Left ventricle myocardium inferior (tissue), 1 donor: ENCODE data around the gene F9. TPM values are rescaled to one million over a fixed set of nuclear protein-coding genes. Genes with fewer than 3 reads are reported as not detected.

Experiments used
- DNase-seq: peaks from one replicate; pipeline ENCODE4 v3.0.0-alpha.2; 2020
- H3K27ac ChIP-seq: fragments of 200-600 bp; replicated peaks from 2 replicates; pipeline ENCODE4 v1.8.0; 2021
- H3K27me3 ChIP-seq: fragments of 200-600 bp; 2 replicates; pipeline ENCODE4 v1.8.0; 2021; ENCODE audit warnings: low read depth
- H3K36me3 ChIP-seq: fragments of 200-600 bp; 2 replicates; pipeline ENCODE4 v1.8.0; 2021
- H3K4me1 ChIP-seq: fragments of 200-600 bp; 2 replicates; pipeline ENCODE4 v1.8.0; 2021
- H3K4me3 ChIP-seq: fragments of 200-600 bp; 2 replicates; pipeline ENCODE4 v1.8.0; 2021; ENCODE audit warnings: mild to moderate bottlenecking, moderate library complexity
- H3K9me3 ChIP-seq: fragments of 200-600 bp; replicated peaks from 2 replicates; pipeline ENCODE4 v1.8.0; 2021
- intact Hi-C: fragments of 100-400 bp; cut with micrococcal nuclease; formaldehyde crosslinking; loops from one replicate; pipeline ENCODE4 v1.11.0; 2022
- total RNA-seq: library from RNA; stranded (reverse); fragmentation: NEBNext Ultra II Directional; extraction: Animal tissue kit (Norgen Biotek cat#: 25700); gene quantifications from one replicate; pipeline ENCODE4 v1.2.1, GENCODE V29; 2021
- TF ChIP-seq, protein P1 (sequence below): fragments of 200-600 bp; IDR thresholded peaks from 2 replicates; pipeline ENCODE4 v1.8.0; 2021; ENCODE audit warnings: antibody characterized with exemption, mild to moderate bottlenecking, borderline replicate concordance
- donor health status: DM: no; HTN: yes; CAD: no; lungs with severe emphysema.

The F9 gene
- total RNA-seq, 1 donor from 2014 or later: not detected

DNA sequence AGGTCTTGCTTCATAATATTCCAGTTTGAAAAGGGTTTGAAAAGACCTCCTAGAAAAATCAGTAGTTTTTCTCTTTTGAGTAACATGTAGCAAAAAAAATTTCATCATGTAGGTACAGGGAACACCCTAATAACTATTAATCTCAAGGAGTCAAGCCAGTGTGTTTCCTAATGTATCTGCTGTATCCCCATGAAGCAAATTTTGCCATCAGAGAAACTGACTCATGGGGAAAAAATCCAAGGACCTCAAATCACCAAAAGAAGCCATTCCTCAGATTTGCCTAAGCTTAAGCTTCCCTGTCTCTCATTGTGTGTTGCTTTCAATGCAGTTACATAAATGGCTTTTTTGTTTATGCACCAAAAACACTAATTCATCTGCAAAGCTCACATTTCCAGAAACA is 29.7 kb downstream of the F9 start:
- Histone ChIP-seq H3K36me3 (no peaks in the 10 kb centered on the region), H3K27me3 (no peaks in the 10 kb centered on the region), H3K27ac (no peak overlapping the region), H3K9me3 (no peaks in the 10 kb centered on the region), H3K4me3 (no peak overlapping the region), H3K4me1 (no peaks in the 10 kb centered on the region)
- intact Hi-C loops: no loop called here
- DNase-seq: no peak
- TF ChIP-seq, protein P1, sequence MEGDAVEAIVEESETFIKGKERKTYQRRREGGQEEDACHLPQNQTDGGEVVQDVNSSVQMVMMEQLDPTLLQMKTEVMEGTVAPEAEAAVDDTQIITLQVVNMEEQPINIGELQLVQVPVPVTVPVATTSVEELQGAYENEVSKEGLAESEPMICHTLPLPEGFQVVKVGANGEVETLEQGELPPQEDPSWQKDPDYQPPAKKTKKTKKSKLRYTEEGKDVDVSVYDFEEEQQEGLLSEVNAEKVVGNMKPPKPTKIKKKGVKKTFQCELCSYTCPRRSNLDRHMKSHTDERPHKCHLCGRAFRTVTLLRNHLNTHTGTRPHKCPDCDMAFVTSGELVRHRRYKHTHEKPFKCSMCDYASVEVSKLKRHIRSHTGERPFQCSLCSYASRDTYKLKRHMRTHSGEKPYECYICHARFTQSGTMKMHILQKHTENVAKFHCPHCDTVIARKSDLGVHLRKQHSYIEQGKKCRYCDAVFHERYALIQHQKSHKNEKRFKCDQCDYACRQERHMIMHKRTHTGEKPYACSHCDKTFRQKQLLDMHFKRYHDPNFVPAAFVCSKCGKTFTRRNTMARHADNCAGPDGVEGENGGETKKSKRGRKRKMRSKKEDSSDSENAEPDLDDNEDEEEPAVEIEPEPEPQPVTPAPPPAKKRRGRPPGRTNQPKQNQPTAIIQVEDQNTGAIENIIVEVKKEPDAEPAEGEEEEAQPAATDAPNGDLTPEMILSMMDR: no peak

DNA sequence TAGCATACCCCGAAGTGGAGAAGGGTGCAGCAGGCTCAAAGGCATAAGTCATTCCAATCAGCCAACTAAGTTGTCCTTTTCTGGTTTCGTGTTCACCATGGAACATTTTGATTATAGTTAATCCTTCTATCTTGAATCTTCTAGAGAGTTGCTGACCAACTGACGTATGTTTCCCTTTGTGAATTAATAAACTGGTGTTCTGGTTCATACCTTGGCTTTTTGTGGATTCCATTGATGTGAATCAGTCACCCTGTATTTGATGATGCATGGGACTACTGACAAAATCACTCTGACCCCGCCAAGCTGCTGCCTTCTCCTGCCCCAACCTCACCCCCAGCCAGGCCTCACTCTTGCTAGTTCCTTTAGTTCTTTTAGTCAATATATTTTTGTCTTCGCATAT is 32.7 kb downstream of the F9 start:
- TF ChIP-seq, protein P1: no peak
- no peaks in the 10 kb centered on the region for H3K27me3 ChIP-seq
- no peaks in the 10 kb centered on the region for H3K36me3 ChIP-seq
- H3K27ac ChIP-seq: no peak overlapping the region
- DNase-seq: no peak
- H3K4me1 ChIP-seq: no peaks in the 10 kb centered on the region
- H3K9me3 ChIP-seq: no peaks in the 10 kb centered on the region
- no peak overlapping the region for H3K4me3 ChIP-seq
- intact Hi-C loops: no loop called here

DNA sequence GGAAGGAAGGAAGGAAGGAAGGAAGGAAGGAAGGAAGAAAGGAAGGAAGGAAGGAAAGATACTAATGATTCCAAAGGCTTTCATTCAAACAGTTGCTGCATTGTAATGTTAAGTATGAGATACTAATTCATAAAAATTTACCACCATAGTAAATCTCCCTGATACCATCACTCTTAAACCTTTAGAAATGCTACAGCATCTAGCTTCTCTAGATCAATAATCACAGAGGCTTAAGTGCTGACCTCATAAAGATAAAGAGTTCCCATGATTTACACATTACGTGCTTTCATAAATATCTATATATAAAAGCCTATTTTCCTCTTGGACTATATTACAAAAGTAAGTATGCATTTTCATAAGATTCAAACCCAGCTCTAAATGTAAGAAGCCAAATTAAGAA is 36.4 kb downstream of the F9 start:
- Histone ChIP-seq H3K36me3 (no peaks in the 10 kb centered on the region), H3K4me3 (no peak overlapping the region), H3K9me3 (no peaks in the 10 kb centered on the region), H3K27ac (no peak overlapping the region), H3K27me3 (no peaks in the 10 kb centered on the region), H3K4me1 (no peaks in the 10 kb centered on the region)
- intact Hi-C loops: no loop called here
- no peak for DNase-seq
- TF ChIP-seq, protein P1: no peak

DNA sequence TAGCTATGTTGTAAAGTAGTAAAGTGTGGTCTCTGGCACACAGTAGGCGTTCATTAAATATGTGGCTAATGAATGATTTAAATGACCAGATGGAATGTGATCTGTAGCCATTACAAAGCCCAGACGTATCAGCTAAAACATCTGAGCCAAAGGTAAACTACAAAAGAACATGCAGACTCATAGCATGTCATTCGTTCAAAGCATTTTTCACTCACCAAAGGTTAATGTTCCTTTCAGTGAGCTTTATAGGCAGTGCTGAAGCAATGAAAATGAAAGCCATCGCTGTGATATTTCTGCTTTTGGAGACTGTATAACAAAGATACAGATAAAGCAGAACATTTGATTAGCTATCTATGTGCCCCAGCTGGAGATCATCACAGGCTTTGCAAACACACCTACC is 50.5 kb downstream of the F9 start:
- H3K36me3 ChIP-seq: no peaks in the 10 kb centered on the region
- H3K4me3 ChIP-seq: no peak overlapping the region
- no peak overlapping the region for H3K27ac ChIP-seq
- no peaks in the 10 kb centered on the region for H3K9me3 ChIP-seq
- H3K27me3 ChIP-seq: no peaks in the 10 kb centered on the region
- TF ChIP-seq, protein P1: no peak
- DNase-seq: no peak
- intact Hi-C loops: no loop called here
- H3K4me1 ChIP-seq: no peaks in the 10 kb centered on the region

DNA sequence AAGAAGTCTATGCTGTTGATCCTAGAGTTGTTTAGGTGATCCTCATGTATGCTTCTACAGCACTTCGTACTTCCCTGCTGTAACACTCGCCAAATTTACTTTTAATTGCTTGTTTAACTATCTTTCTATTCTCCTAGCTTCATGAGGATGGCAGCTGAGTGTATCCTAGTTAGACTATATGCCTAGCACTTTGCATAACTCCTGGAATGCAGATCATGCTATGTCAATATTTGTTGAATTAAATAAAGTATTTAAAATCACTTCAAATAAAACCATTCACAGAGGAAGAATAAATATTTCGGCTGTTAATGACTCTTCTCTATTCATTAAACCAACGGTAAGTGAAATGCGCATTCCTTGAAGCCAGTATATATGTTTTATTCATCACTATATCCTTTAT is 55.1 kb downstream of the F9 start:
- intact Hi-C loops: no loop called here
- no peak overlapping the region for H3K27ac ChIP-seq
- H3K27me3 ChIP-seq: no peaks in the 10 kb centered on the region
- no peaks in the 10 kb centered on the region for H3K9me3 ChIP-seq
- no peaks in the 10 kb centered on the region for H3K4me1 ChIP-seq
- H3K36me3 ChIP-seq: no peaks in the 10 kb centered on the region
- DNase-seq: no peak
- TF ChIP-seq, protein P1: no peak
- no peak overlapping the region for H3K4me3 ChIP-seq

DNA sequence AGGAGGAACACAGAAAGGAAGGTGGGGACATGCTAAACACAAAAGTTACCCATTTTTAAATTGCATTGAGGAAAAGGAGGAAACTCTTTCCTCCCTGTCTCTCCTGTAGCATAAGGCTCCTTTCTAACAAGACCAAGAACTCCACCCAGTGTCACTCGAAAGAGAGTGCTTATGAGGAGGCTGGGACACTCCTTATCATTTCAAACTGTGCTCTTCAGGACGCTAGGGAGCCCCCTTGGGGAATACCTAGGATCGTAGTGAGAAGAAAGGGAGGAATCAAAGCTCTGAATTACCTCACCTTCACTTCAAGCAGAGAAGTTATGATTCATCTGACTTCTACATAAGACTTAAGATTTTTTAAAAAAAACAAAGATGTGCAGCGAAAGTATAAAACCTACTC is 65.5 kb downstream of the F9 start:
- no peaks in the 10 kb centered on the region for H3K36me3 ChIP-seq
- no peak overlapping the region for H3K4me3 ChIP-seq
- H3K9me3 ChIP-seq: no peaks in the 10 kb centered on the region
- no peak overlapping the region for H3K27ac ChIP-seq
- intact Hi-C loops: no loop called here
- no peaks in the 10 kb centered on the region for H3K4me1 ChIP-seq
- TF ChIP-seq, protein P1: no peak
- no peak for DNase-seq
- no peaks in the 10 kb centered on the region for H3K27me3 ChIP-seq
